ENCODE results near the gene KIZ.
A peak's percentile ranks its signal among the peaks of the same experiment; 100 is the strongest.

KIZ gene

DNA sequence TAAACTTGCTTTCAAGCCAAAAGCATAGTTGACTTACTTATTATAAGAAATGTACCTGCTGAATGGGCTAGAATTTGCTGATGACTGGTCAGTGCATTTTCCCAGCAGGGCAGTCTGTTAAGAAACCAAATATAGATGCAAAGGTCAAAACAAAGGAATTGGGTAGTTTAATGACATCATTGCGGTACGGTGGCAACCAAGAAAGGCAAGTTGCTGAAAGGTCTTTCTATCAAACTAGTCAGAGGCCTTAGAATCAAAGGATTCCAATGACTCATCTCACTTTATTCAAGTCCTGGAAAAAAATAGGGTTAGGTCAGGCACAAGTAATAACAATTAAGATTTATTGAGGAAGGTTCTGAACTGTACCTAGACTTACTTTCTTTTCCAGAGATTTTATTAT is 76.4 kb downstream of the KIZ start:
- no peak overlapping the region for H3K4me3 ChIP-seq (ENCODE audit: low read length in 2 of 2)
- H3K27ac ChIP-seq (ENCODE audit: low read length), result no peak overlapping the region
- no peaks in the 10 kb centered on the region for H3K27me3 ChIP-seq (ENCODE audit: control insufficient read depth in 1 of 2, insufficient read depth in 2 of 2, low read length in 2 of 2)

DNA sequence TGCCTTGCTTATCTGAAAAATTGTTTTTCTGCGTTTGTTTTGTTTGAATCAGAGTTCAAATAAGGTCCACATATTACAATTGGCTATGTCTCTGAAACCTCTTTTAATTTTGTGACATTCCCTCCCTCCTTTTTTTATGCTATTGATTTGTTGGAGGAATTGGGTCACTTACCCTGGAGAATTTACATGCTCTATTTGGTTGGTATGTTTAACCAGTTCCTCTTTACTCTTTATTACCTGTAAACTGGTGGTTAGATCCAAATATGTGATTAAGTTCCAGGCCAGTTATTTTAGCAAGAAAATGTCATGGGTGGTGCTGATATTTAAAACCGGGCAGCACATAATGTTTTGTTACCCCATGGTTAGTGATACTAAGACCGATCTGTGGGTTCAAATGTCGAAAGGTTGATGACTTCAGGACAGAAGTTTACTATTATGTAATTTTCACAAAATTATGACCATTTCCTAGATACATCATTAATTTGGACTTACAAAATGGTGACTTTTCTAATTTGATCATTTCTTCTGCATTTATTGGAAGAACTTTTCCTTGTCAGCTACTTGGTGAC is 77.3 kb downstream of the KIZ start:
- Histone ChIP-seq H3K9ac (ENCODE audit: low read length in 2 of 2) (no peak overlapping the region), H3K4me3 (ENCODE audit: low read length in 2 of 2) (no peak overlapping the region), H3K36me3 (ENCODE audit: control insufficient read depth in 2 of 2, insufficient read depth in 2 of 2, low read length in 2 of 2) (peaks cover 0 to 6% of the 10 kb centered on the region in 2 donors), H3K4me1 (ENCODE audit: control insufficient read depth, insufficient read depth, low read length) (no peaks in the 10 kb centered on the region), H3K27me3 (ENCODE audit: control insufficient read depth in 1 of 2, insufficient read depth in 2 of 2, low read length in 2 of 2) (no peaks in the 10 kb centered on the region), H3K9me3 (ENCODE audit: control insufficient read depth in 2 of 2, low read length in 2 of 2) (no peaks in the 10 kb centered on the region), H3K27ac (ENCODE audit: low read length) (no peak overlapping the region)

More for the DNA sequence above, 76.4 kb downstream of the KIZ start:
- Histone ChIP-seq H3K36me3 (ENCODE audit: control insufficient read depth in 2 of 2, insufficient read depth in 2 of 2, low read length in 2 of 2) (peaks cover 0 to 6% of the 10 kb centered on the region in 2 donors), H3K9me3 (ENCODE audit: control insufficient read depth in 2 of 2, low read length in 2 of 2) (no peaks in the 10 kb centered on the region), H3K9ac (ENCODE audit: low read length in 2 of 2) (no peak overlapping the region), H3K4me1 (ENCODE audit: control insufficient read depth, insufficient read depth, low read length) (no peaks in the 10 kb centered on the region)

DNA sequence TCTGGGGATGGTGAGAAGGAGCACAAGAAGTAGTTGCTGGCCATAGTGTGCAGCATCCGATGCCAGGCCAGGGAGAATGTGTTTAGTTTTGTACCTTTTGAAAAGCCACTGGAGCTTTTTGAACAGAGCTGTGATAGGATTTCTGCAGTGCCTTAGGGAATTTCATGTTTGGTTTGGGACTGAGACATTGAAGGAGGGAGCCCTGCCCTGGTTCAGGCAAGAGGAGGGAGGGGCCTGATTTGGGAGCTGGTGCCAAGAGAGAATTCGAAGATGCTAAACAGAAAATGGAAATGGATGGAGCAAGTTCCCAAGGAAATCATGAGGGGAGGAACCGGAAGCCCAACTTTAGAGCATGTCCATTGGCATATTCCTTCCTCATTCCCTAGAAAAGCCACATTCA is 80.7 kb downstream of the KIZ start:
- Histone ChIP-seq H3K36me3 (ENCODE audit: control insufficient read depth in 2 of 2, insufficient read depth in 2 of 2, low read length in 2 of 2) (peaks cover 0 to 6% of the 10 kb centered on the region in 2 donors), H3K4me1 (ENCODE audit: control insufficient read depth, insufficient read depth, low read length) (no peaks in the 10 kb centered on the region), H3K4me3 (ENCODE audit: low read length in 2 of 2) (no peak overlapping the region), H3K27me3 (ENCODE audit: control insufficient read depth in 1 of 2, insufficient read depth in 2 of 2, low read length in 2 of 2) (no peaks in the 10 kb centered on the region), H3K9me3 (ENCODE audit: control insufficient read depth in 2 of 2, low read length in 2 of 2) (no peaks in the 10 kb centered on the region), H3K27ac (ENCODE audit: low read length) (no peak overlapping the region), H3K9ac (ENCODE audit: low read length in 2 of 2) (no peak overlapping the region)

DNA sequence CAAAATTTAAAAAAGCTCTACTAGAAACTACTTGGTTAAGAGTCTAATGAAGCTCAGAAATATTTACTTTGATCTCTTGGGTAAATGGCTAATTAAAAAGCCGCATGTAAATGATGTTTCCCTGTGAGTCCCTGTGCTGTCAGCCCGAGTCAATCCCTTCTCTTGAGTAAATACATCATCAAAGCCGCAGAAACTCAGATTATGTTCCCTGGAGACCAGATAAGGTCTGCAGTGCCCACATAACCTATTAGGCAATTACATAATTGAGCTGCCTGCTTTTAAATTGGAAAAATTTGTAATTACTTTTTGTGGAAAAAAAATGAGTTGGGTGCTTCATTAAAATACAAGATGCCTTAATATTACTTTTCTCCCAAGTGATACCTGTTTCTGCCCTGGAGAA is 83.1 kb downstream of the KIZ start:
- H3K9ac ChIP-seq (ENCODE audit: low read length in 2 of 2), result no peak overlapping the region
- H3K4me3 ChIP-seq (ENCODE audit: low read length in 2 of 2), result no peak overlapping the region
- H3K27me3 ChIP-seq (ENCODE audit: control insufficient read depth in 1 of 2, insufficient read depth in 2 of 2, low read length in 2 of 2), result no peaks in the 10 kb centered on the region
- no peak overlapping the region for H3K27ac ChIP-seq (ENCODE audit: low read length)
- H3K36me3 ChIP-seq (ENCODE audit: control insufficient read depth in 2 of 2, insufficient read depth in 2 of 2, low read length in 2 of 2), result peaks cover 0 to 8% of the 10 kb centered on the region in 2 donors
- no peaks in the 10 kb centered on the region for H3K4me1 ChIP-seq (ENCODE audit: control insufficient read depth, insufficient read depth, low read length)
- H3K9me3 ChIP-seq (ENCODE audit: control insufficient read depth in 2 of 2, low read length in 2 of 2), result no peaks in the 10 kb centered on the region

DNA sequence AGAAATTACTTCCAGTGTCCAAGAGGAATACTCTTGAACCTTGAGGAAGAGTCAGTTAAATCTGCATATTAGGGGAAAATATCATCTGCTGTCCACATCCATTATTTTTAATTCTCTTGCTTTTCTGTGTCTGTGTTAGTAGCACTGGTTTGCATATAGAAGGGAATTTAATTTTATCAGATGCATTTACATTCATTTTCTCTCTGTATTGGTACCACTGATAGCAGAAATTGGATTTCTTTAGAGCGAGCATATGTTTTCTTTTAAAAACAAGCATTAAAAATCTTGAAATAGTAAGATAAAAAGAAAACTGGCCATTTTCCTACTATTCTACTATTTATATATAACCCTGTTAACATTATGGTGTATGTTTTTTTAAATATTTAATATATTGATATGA is 83.8 kb downstream of the KIZ start:
- no peak overlapping the region for H3K4me3 ChIP-seq (ENCODE audit: low read length in 2 of 2)
- no peaks in the 10 kb centered on the region for H3K27me3 ChIP-seq (ENCODE audit: control insufficient read depth in 1 of 2, insufficient read depth in 2 of 2, low read length in 2 of 2)
- no peak overlapping the region for H3K27ac ChIP-seq (ENCODE audit: low read length)
- no peaks in the 10 kb centered on the region for H3K9me3 ChIP-seq (ENCODE audit: control insufficient read depth in 2 of 2, low read length in 2 of 2)
- H3K4me1 ChIP-seq (ENCODE audit: control insufficient read depth, insufficient read depth, low read length), result no peaks in the 10 kb centered on the region
- no peak overlapping the region for H3K9ac ChIP-seq (ENCODE audit: low read length in 2 of 2)
- peaks cover 0 to 8% of the 10 kb centered on the region in 2 donors for H3K36me3 ChIP-seq (ENCODE audit: control insufficient read depth in 2 of 2, insufficient read depth in 2 of 2, low read length in 2 of 2)

DNA sequence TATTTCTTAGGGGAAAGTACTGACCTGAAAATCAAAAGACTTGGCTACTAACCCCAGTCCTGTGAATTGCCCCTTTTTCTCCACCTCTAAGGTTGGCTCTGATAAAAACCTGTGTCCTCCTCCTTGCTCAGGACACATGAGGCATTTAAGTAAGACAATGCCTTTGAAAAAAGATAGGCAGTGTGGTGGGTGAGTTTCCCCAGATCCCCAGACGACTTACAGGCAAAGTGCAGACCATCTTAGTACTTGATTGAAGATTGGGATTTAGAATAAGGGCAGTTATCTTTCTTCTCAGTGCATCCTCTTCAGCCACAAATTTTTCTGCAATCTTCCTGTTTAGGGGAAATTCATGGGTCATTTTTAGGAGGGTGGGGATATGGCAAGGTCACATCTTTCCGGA is 87.8 kb downstream of the KIZ start:
- no peaks in the 10 kb centered on the region for H3K9me3 ChIP-seq (ENCODE audit: control insufficient read depth in 2 of 2, low read length in 2 of 2)
- no peak overlapping the region for H3K27ac ChIP-seq (ENCODE audit: low read length)
- no peaks in the 10 kb centered on the region for H3K27me3 ChIP-seq (ENCODE audit: control insufficient read depth in 1 of 2, insufficient read depth in 2 of 2, low read length in 2 of 2)
- H3K4me3 ChIP-seq (ENCODE audit: low read length in 2 of 2), result no peak overlapping the region
- no peak overlapping the region for H3K9ac ChIP-seq (ENCODE audit: low read length in 2 of 2)
- H3K4me1 ChIP-seq (ENCODE audit: control insufficient read depth, insufficient read depth, low read length), result no peaks in the 10 kb centered on the region
- peaks cover 4 to 7% of the 10 kb centered on the region in 2 donors for H3K36me3 ChIP-seq (ENCODE audit: control insufficient read depth in 2 of 2, insufficient read depth in 2 of 2, low read length in 2 of 2)

DNA sequence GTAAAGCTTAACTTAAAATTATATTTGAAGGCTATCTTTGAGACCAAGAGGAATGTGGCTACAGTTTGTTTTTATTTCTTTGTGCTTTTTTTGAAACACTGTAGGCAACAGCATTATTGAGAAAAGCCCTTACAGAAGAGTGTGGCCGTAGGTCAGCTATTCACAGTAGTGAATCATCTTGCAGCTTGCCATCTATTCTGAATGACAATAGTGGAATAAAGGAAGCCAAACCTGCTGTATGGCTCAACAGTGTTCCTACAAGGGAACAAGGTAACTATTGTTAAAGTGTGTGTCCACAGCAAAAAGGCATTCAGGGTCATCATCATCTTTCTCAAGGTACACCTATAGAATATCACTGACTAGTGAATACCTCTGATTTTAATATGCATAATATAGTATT is 88.5 kb downstream of the KIZ start:
- no peaks in the 10 kb centered on the region for H3K9me3 ChIP-seq (ENCODE audit: control insufficient read depth in 2 of 2, low read length in 2 of 2)
- peaks cover 4 to 7% of the 10 kb centered on the region in 2 donors for H3K36me3 ChIP-seq (ENCODE audit: control insufficient read depth in 2 of 2, insufficient read depth in 2 of 2, low read length in 2 of 2)
- no peaks in the 10 kb centered on the region for H3K27me3 ChIP-seq (ENCODE audit: control insufficient read depth in 1 of 2, insufficient read depth in 2 of 2, low read length in 2 of 2)
- no peak overlapping the region for H3K4me3 ChIP-seq (ENCODE audit: low read length in 2 of 2)
- no peak overlapping the region for H3K9ac ChIP-seq (ENCODE audit: low read length in 2 of 2)
- no peak overlapping the region for H3K27ac ChIP-seq (ENCODE audit: low read length)
- no peaks in the 10 kb centered on the region for H3K4me1 ChIP-seq (ENCODE audit: control insufficient read depth, insufficient read depth, low read length)

DNA sequence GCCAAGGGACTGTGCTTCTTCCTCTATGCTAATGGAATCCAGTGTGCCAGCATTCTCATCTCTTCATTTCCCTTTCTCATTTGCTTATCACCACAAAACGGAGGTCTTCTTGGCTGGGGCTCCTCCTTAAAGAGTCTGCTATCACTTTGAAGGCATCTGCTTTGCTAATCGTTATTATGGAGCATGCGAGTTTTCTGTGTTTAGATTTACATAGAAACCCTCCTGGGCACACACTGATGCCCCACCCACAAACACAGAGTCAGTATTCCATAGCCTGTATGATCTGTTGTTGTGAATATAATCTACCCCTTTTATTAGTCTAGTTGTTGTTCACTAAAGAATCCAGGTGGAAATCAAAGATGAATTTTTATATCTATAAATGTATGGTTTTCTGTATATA is 93.8 kb downstream of the KIZ start:
- Histone ChIP-seq H3K9ac (ENCODE audit: low read length in 2 of 2) (no peak overlapping the region), H3K9me3 (ENCODE audit: control insufficient read depth in 2 of 2, low read length in 2 of 2) (no peaks in the 10 kb centered on the region), H3K36me3 (ENCODE audit: control insufficient read depth in 2 of 2, insufficient read depth in 2 of 2, low read length in 2 of 2) (peaks cover 4% of the 10 kb centered on the region in 2 donors), H3K4me1 (ENCODE audit: control insufficient read depth, insufficient read depth, low read length) (no peaks in the 10 kb centered on the region), H3K27me3 (ENCODE audit: control insufficient read depth in 1 of 2, insufficient read depth in 2 of 2, low read length in 2 of 2) (no peaks in the 10 kb centered on the region), H3K27ac (ENCODE audit: low read length) (no peak overlapping the region), H3K4me3 (ENCODE audit: low read length in 2 of 2) (no peak overlapping the region)

DNA sequence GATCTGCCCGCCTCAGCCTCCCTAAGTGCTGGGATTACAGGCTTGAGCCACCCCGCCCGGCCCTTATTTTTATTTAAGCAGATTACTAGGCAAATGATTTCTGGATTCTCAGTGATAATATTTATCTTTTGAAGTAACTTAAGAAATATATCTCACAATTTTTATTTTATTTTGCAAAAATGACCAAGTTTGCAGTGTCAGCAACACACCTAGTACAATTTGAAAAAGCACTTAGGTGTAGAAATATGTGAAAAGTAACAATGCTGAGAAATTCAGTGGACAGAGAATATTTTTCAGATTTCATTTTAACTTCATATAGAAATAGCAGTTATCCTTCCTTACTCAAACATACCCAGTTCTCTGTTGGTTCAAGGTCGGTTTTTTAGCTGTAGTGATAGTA is 98.3 kb downstream of the KIZ start:
- Histone ChIP-seq H3K9ac (ENCODE audit: low read length in 2 of 2) (no peak overlapping the region), H3K4me1 (ENCODE audit: control insufficient read depth, insufficient read depth, low read length) (peaks cover 6% of the 10 kb centered on the region), H3K4me3 (ENCODE audit: low read length in 2 of 2) (no peak overlapping the region), H3K27me3 (ENCODE audit: control insufficient read depth in 1 of 2, insufficient read depth in 2 of 2, low read length in 2 of 2) (no peaks in the 10 kb centered on the region), H3K27ac (ENCODE audit: low read length) (no peak overlapping the region), H3K9me3 (ENCODE audit: control insufficient read depth in 2 of 2, low read length in 2 of 2) (no peaks in the 10 kb centered on the region), H3K36me3 (ENCODE audit: control insufficient read depth in 2 of 2, insufficient read depth in 2 of 2, low read length in 2 of 2) (peaks cover 3 to 4% of the 10 kb centered on the region in 2 donors)

DNA sequence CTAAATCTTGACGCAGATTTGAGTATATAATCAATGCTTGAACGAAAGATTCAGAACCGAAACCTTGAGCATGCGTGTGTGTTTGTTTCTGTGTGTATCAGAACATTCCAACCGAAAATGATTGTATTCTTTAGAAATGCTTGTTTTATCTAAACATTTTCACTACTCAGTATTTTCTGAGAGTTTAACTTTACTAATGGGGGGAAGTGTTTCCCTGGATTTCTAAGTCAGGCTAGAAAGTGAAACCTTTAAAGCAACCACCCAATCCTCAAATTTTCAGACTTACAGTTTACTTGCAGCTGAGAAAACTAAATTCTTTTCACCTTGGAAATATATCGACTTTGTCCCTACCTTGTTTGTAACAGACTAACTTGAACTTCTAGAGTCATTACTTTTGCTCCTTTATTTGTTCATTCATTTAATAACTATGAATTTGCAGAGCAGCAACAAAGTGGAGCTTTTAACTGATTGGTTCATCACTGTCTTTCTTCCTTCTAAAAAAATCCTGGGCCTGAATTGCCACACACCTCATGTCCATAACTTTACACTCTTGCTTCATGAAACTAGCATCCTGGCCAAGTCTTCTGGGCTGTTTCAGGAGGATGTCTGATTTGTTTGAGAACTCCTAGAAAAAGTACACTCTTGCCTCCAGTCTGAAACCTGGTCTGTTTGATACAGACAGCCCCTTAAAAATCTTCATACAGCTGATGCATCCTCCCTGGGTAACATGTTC is 99.5 kb downstream of the KIZ start:
- Histone ChIP-seq H3K27me3 (ENCODE audit: control insufficient read depth in 1 of 2, insufficient read depth in 2 of 2, low read length in 2 of 2) (no peaks in the 10 kb centered on the region), H3K9ac (ENCODE audit: low read length in 2 of 2) (no peak overlapping the region), H3K4me3 (ENCODE audit: low read length in 2 of 2) (peak overlapping the region in 1 of 2 donors; percentile 29), H3K27ac (ENCODE audit: low read length) (no peak overlapping the region), H3K36me3 (ENCODE audit: control insufficient read depth in 2 of 2, insufficient read depth in 2 of 2, low read length in 2 of 2) (peaks cover 6 to 10% of the 10 kb centered on the region in 2 donors), H3K4me1 (ENCODE audit: control insufficient read depth, insufficient read depth, low read length) (peaks cover 6% of the 10 kb centered on the region), H3K9me3 (ENCODE audit: control insufficient read depth in 2 of 2, low read length in 2 of 2) (no peaks in the 10 kb centered on the region)

DNA sequence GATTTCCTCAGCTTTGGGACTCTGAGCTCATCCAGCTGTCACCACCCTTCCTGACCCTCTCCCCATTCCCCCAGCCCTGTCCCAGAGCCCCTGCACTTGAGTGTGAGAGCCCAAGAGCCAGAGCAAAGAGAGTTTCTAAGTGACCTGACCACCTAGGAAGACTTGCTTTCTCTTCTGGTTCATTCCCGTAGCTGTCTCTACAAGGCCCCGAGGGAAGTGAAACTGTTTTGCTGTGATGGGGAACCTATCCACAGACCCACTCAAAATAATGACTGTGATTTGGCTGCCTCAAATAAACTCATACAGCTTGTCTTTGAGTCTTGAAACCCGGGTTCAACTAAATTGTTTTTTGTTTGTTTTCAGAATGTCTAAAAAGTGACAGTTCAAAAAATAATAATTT is 102.6 kb downstream of the KIZ start:
- Histone ChIP-seq H3K27me3 (ENCODE audit: control insufficient read depth in 1 of 2, insufficient read depth in 2 of 2, low read length in 2 of 2) (no peaks in the 10 kb centered on the region), H3K9me3 (ENCODE audit: control insufficient read depth in 2 of 2, low read length in 2 of 2) (no peaks in the 10 kb centered on the region), H3K4me1 (ENCODE audit: control insufficient read depth, insufficient read depth, low read length) (peaks cover 6% of the 10 kb centered on the region), H3K36me3 (ENCODE audit: control insufficient read depth in 2 of 2, insufficient read depth in 2 of 2, low read length in 2 of 2) (peaks cover 19 to 27% of the 10 kb centered on the region in 2 donors), H3K9ac (ENCODE audit: low read length in 2 of 2) (no peak overlapping the region), H3K4me3 (ENCODE audit: low read length in 2 of 2) (no peak overlapping the region), H3K27ac (ENCODE audit: low read length) (no peak overlapping the region)
